ENCODE measurements around the gene MAGI2. TPM values are rescaled to one million over a fixed set of nuclear protein-coding genes. Genes with fewer than 3 reads are reported as not detected.

MAGI2 gene
- total RNA-seq, 1 donor from 2014 or later, result 0.10 TPM

DNA sequence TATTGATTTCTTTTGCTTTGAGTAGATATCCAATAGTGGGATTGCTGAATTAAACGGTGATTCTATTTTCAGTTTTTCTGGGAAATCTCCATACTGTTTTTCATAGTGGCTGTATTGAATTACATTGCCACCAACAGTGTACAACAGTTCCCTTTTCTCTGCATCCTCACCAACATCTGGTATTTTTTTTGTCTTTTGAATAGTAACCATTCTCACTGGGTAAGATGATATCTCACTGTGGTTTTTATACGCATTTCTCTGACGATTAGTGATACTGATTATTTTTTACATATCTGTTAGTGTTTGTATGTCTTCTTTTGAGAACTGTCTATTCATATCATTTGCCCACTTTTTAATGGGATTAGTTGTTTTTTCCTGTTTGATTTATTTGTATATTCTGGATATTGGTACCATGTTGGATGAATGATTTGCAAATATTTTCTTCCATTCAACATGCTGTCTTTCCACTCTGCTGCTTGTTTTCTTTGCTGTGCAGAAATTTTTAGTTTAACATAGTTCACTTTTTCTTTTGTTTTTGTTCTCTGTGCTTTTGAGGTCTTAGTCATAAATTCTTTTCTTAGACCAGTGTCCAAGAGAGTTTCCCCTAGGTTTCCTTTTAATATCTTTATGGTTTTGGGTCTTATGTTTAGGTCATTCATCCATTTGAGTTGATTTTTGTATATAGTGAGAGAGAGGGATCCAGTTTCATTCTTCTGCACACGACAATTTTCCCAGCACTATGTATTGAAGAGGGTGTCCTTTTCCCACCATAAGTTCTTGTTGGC is 1070.2 kb downstream of the MAGI2 start:
- DNase-seq (ENCODE audit: low spot score), result no peak
- H3K27ac Mint-ChIP-seq, result no peak overlapping the region
- no peak overlapping the region for H3K4me3 Mint-ChIP-seq
- intact Hi-C loops (cut with micrococcal nuclease), result no loop called here
- no peaks in the 10 kb centered on the region for H3K9me3 Mint-ChIP-seq
- no peaks in the 10 kb centered on the region for H3K4me1 Mint-ChIP-seq (ENCODE audit: low read depth)
- H3K36me3 Mint-ChIP-seq (ENCODE audit: low read depth), result no peaks in the 10 kb centered on the region
- H3K27me3 Mint-ChIP-seq (ENCODE audit: insufficient read depth), result no peaks in the 10 kb centered on the region

DNA sequence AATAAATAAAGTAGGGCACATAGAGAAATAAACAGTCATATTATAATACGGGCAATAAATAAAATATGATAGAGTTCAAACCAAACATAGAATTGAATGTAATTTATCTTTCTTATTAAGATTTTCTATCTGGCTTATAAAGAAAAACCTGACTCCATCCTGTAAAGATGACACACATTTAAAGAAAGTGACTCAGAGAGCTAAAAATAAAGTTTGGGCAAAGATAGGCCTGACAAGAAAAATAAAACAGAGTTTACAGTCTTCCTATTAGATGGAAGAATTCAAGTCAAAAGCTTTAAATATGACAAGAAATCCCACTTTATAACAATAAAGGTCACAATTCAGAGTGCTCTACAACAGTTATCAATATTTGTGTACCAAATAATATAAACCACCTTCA is 1074.3 kb downstream of the MAGI2 start:
- Mint-ChIP-seq H3K4me3 (no peak overlapping the region), H3K36me3 (ENCODE audit: low read depth) (no peaks in the 10 kb centered on the region), H3K9me3 (no peaks in the 10 kb centered on the region), H3K4me1 (ENCODE audit: low read depth) (no peaks in the 10 kb centered on the region), H3K27me3 (ENCODE audit: insufficient read depth) (no peaks in the 10 kb centered on the region), H3K27ac (no peak overlapping the region)
- intact Hi-C loops (cut with micrococcal nuclease), result no loop called here
- DNase-seq (ENCODE audit: low spot score), result no peak

DNA sequence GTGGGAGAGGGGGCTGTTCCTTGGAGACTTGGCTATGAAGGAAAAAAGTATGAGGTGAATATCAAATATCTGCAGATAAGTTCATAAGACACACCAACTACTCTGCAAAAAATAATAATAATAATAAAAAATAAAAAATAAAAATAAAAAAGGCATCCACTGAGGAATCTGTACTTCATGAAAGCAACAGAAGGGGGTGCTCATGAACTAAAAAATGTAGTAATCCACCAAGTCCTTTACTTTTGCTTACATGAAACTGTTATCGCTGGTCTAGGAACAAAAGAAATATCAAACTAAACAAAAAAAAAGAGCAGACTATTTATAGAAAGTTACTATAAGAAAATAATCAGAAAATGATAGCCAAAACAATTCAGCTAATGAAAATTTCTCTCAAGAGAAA is 1075.9 kb downstream of the MAGI2 start:
- H3K4me3 Mint-ChIP-seq, result no peak overlapping the region
- H3K9me3 Mint-ChIP-seq, result no peaks in the 10 kb centered on the region
- no peaks in the 10 kb centered on the region for H3K36me3 Mint-ChIP-seq (ENCODE audit: low read depth)
- DNase-seq (ENCODE audit: low spot score), result no peak
- H3K27me3 Mint-ChIP-seq (ENCODE audit: insufficient read depth), result no peaks in the 10 kb centered on the region
- no peaks in the 10 kb centered on the region for H3K4me1 Mint-ChIP-seq (ENCODE audit: low read depth)
- no peak overlapping the region for H3K27ac Mint-ChIP-seq
- intact Hi-C loops (cut with micrococcal nuclease), result no loop called here

- H3K36me3 Mint-ChIP-seq (ENCODE audit: low read depth), result no peaks in the 10 kb centered on the region
- H3K4me3 Mint-ChIP-seq, result no peak overlapping the region
- H3K27ac Mint-ChIP-seq, result no peak overlapping the region
- no peaks in the 10 kb centered on the region for H3K27me3 Mint-ChIP-seq (ENCODE audit: insufficient read depth)
- H3K4me1 Mint-ChIP-seq (ENCODE audit: low read depth), result no peaks in the 10 kb centered on the region
- intact Hi-C loops (cut with micrococcal nuclease), result no loop called here
- H3K9me3 Mint-ChIP-seq, result no peaks in the 10 kb centered on the region
- DNase-seq (ENCODE audit: low spot score), result no peak
Observed at GRCh38 chr7:78370936-78371335, 1082.5 kb downstream of the MAGI2 start.

GRCh38 chr7:78368771-78369170 is 1084.7 kb downstream of the MAGI2 start:
- H3K4me1 Mint-ChIP-seq (ENCODE audit: low read depth), result no peaks in the 10 kb centered on the region
- no peaks in the 10 kb centered on the region for H3K27me3 Mint-ChIP-seq (ENCODE audit: insufficient read depth)
- no peaks in the 10 kb centered on the region for H3K9me3 Mint-ChIP-seq
- no peak overlapping the region for H3K27ac Mint-ChIP-seq
- intact Hi-C loops (cut with micrococcal nuclease), result no loop called here
- no peak overlapping the region for H3K4me3 Mint-ChIP-seq
- DNase-seq (ENCODE audit: low spot score), result no peak
- H3K36me3 Mint-ChIP-seq (ENCODE audit: low read depth), result no peaks in the 10 kb centered on the region

DNA sequence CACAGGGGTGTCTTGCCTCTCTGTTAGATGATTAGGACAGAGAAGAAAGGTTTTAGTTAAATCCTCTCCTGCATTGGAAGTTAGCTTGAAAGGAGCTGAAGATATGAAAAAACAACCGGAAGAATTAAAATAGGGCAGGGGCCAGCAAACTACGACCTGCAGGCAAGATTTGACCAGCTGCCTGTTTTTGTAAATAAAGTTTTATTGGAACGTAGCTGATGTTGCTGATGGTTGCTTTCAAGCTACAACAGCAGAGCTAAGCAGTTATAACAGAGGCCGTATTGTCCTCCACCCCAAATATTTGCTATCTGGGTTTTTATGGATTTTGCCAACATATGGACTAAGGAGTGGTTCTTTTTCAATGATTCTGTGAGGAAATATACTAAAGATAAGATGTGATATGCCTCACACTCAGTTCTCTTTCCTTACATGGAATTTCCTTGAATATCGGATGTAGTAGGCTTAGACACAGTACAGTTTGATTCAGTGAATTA is 1086.1 kb downstream of the MAGI2 start:
- intact Hi-C loops (cut with micrococcal nuclease), result no loop called here
- Mint-ChIP-seq H3K4me3 (no peak overlapping the region), H3K27me3 (ENCODE audit: insufficient read depth) (no peaks in the 10 kb centered on the region), H3K4me1 (ENCODE audit: low read depth) (no peaks in the 10 kb centered on the region), H3K9me3 (no peaks in the 10 kb centered on the region), H3K27ac (no peak overlapping the region), H3K36me3 (ENCODE audit: low read depth) (no peaks in the 10 kb centered on the region)
- DNase-seq (ENCODE audit: low spot score), result no peak

- intact Hi-C loops (cut with micrococcal nuclease), result no loop called here
- H3K4me1 Mint-ChIP-seq (ENCODE audit: low read depth), result no peaks in the 10 kb centered on the region
- no peaks in the 10 kb centered on the region for H3K27me3 Mint-ChIP-seq (ENCODE audit: insufficient read depth)
- no peak for DNase-seq (ENCODE audit: low spot score)
- no peak overlapping the region for H3K4me3 Mint-ChIP-seq
- no peaks in the 10 kb centered on the region for H3K9me3 Mint-ChIP-seq
- H3K36me3 Mint-ChIP-seq (ENCODE audit: low read depth), result no peaks in the 10 kb centered on the region
- no peak overlapping the region for H3K27ac Mint-ChIP-seq
Observed at GRCh38 chr7:78363866-78364265, 1089.6 kb downstream of the MAGI2 start.

DNA sequence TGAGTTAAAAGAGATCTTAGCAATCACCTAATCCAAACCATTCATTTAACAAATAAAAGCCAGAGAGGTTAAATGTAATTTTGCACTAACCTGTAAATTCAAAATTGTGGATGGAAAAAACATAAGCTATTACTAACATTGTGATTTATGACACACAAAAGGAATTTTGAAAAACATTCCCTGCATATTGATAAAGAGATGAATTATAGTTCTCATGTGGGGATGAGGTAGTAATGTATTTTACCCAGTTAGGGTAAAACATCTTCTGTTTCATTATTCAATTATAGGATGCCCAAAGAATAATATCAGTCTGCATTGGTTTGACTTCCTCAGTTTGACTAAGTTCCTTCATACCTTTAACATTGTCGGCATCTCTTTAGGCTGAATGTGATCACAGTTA is 1093.6 kb downstream of the MAGI2 start:
- no peak for DNase-seq (ENCODE audit: low spot score)
- H3K36me3 Mint-ChIP-seq (ENCODE audit: low read depth), result no peaks in the 10 kb centered on the region
- no peaks in the 10 kb centered on the region for H3K9me3 Mint-ChIP-seq
- intact Hi-C loops (cut with micrococcal nuclease), result no loop called here
- H3K4me1 Mint-ChIP-seq (ENCODE audit: low read depth), result no peaks in the 10 kb centered on the region
- H3K27me3 Mint-ChIP-seq (ENCODE audit: insufficient read depth), result no peaks in the 10 kb centered on the region
- H3K27ac Mint-ChIP-seq, result no peak overlapping the region
- H3K4me3 Mint-ChIP-seq, result no peak overlapping the region

GRCh38 chr7:78357709-78358108 is 1095.8 kb downstream of the MAGI2 start:
- intact Hi-C loops (cut with micrococcal nuclease), result no loop called here
- DNase-seq (ENCODE audit: low spot score), result no peak
- H3K27me3 Mint-ChIP-seq (ENCODE audit: insufficient read depth), result no peaks in the 10 kb centered on the region
- H3K4me3 Mint-ChIP-seq, result no peak overlapping the region
- no peaks in the 10 kb centered on the region for H3K9me3 Mint-ChIP-seq
- no peaks in the 10 kb centered on the region for H3K36me3 Mint-ChIP-seq (ENCODE audit: low read depth)
- no peak overlapping the region for H3K27ac Mint-ChIP-seq
- H3K4me1 Mint-ChIP-seq (ENCODE audit: low read depth), result no peaks in the 10 kb centered on the region

DNA sequence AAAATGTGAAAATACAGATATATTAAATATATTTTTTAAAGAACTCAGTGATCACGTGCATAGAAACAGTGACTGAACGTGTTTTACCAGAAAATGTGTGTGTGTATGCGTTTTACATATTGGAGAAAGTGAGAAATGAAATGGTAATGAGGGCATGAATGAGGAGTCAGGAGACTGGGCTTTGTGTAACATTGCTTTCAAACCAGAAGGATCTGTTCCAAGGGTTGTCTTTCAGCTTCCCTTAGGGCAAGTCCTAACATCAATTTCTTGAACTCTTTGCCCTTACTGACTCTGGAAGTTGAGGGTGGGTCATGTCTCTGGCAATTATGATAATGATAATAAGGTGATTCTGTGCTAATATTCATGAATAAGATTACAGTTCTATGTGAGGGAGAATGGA is 1097.6 kb downstream of the MAGI2 start:
- Mint-ChIP-seq H3K27ac (no peak overlapping the region), H3K4me3 (no peak overlapping the region), H3K36me3 (ENCODE audit: low read depth) (no peaks in the 10 kb centered on the region), H3K27me3 (ENCODE audit: insufficient read depth) (no peaks in the 10 kb centered on the region), H3K4me1 (ENCODE audit: low read depth) (no peaks in the 10 kb centered on the region), H3K9me3 (no peaks in the 10 kb centered on the region)
- no peak for DNase-seq (ENCODE audit: low spot score)
- intact Hi-C loops (cut with micrococcal nuclease), result no loop called here

- no peak for DNase-seq (ENCODE audit: low spot score)
- intact Hi-C loops (cut with micrococcal nuclease), result no loop called here
- H3K4me3 Mint-ChIP-seq, result no peak overlapping the region
- no peaks in the 10 kb centered on the region for H3K4me1 Mint-ChIP-seq (ENCODE audit: low read depth)
- H3K27me3 Mint-ChIP-seq (ENCODE audit: insufficient read depth), result no peaks in the 10 kb centered on the region
- no peaks in the 10 kb centered on the region for H3K36me3 Mint-ChIP-seq (ENCODE audit: low read depth)
- H3K9me3 Mint-ChIP-seq, result no peaks in the 10 kb centered on the region
- no peak overlapping the region for H3K27ac Mint-ChIP-seq
Observed at GRCh38 chr7:78350926-78351325, 1102.5 kb downstream of the MAGI2 start.

DNA sequence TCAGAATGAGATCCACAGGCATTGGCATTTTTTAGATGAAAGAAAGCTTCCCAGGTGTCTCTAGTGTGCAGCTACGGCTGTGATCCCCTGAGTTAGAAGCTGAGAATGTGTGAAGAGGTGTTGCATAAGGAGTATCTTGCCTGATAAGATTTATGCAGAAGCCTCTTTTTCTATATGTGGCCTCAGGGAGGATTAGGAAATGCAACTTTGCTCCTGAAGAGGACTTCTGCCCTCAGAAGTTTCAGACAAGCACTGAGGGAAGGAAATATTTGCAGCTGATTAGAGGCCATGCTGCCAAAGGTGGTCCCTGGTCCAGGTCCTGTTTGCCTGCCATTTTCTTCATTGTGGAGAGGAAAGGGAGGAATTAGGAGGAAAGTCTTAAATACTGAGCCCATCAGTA is 1103.1 kb downstream of the MAGI2 start:
- Mint-ChIP-seq H3K36me3 (ENCODE audit: low read depth) (no peaks in the 10 kb centered on the region), H3K9me3 (no peaks in the 10 kb centered on the region), H3K4me3 (no peak overlapping the region), H3K4me1 (ENCODE audit: low read depth) (no peaks in the 10 kb centered on the region), H3K27me3 (ENCODE audit: insufficient read depth) (no peaks in the 10 kb centered on the region), H3K27ac (no peak overlapping the region)
- DNase-seq (ENCODE audit: low spot score), result no peak
- intact Hi-C loops (cut with micrococcal nuclease), result no loop called here

DNA sequence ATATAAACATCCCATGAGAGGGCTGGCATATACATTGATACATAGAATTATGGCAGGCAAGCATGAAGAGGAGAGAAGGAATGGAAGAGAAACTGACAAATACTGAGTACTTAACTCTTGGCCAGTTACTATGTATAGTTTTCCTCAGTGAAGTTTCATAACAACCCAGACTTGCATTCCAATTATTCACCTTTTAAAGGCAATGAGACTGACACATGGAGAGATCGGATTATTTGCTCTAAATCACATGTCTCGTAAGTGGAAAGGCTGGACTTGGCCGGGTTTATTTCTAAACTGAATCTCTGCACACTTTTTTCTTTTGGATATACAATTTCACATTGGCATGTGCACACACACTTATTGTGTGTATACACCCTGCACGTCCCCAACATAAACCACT is 1106.6 kb downstream of the MAGI2 start:
- Mint-ChIP-seq H3K9me3 (no peaks in the 10 kb centered on the region), H3K27ac (no peak overlapping the region), H3K27me3 (ENCODE audit: insufficient read depth) (no peaks in the 10 kb centered on the region), H3K4me3 (no peak overlapping the region), H3K4me1 (ENCODE audit: low read depth) (no peaks in the 10 kb centered on the region), H3K36me3 (ENCODE audit: low read depth) (no peaks in the 10 kb centered on the region)
- intact Hi-C loops (cut with micrococcal nuclease), result no loop called here
- no peak for DNase-seq (ENCODE audit: low spot score)

DNA sequence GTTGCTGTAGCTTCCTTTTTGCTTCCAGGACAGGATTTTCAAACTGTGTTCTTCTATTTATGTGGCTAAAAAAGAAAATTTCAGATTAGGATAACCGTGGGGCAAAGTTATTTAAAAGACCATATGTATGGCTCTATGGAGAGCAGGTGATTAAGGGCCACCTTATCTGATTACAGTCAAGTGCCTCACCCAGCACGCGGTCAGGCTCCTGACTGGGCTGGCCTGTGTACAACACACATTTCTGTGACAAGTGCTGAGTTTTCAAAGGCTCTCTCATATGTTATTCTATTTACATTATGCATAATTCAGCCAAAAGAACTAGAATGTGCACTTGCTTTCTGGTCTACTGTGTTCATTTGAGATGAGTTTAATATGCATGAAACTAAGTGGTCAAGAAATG is 1107.5 kb downstream of the MAGI2 start:
- no peaks in the 10 kb centered on the region for H3K9me3 Mint-ChIP-seq
- intact Hi-C loops (cut with micrococcal nuclease), result no loop called here
- no peaks in the 10 kb centered on the region for H3K36me3 Mint-ChIP-seq (ENCODE audit: low read depth)
- no peak overlapping the region for H3K4me3 Mint-ChIP-seq
- no peaks in the 10 kb centered on the region for H3K4me1 Mint-ChIP-seq (ENCODE audit: low read depth)
- no peak overlapping the region for H3K27ac Mint-ChIP-seq
- H3K27me3 Mint-ChIP-seq (ENCODE audit: insufficient read depth), result no peaks in the 10 kb centered on the region
- DNase-seq (ENCODE audit: low spot score), result no peak

Measured in activated T-helper 1 cell treated with anti-CD3 and anti-CD28 coated beads, Interleukin-12 subunit alpha, Interleukin-12 subunit beta, Interleukin-2, Interleukin-4 antibody, amounts not matched to agents 30 ng/mL and 10 ng/mL and 1 ng/mL, durations not matched to agents 14 hours and 24 hours and 36 hours (primary cell).